Thyroid gland (tissue), 4 donors: ENCODE results near the gene TRIM29.

Experiments
- POLR2A ChIP-seq, 2 donors: fragments of 450-650 bp; IDR thresholded peaks; one replicate each; pipeline ENCODE4 v1.6.1; 2017; ENCODE audit warnings: antibody characterized with exemption in 2 of 2, mild to moderate bottlenecking in 2 of 2, moderate library complexity in 1 of 2
- TF ChIP-seq, protein P1 (sequence below), 6 experiments: fragments of 200-600 bp in 3 of 6; fragments of 450-650 bp in 3 of 6; sonication (generic) in 3 of 6; IDR thresholded peaks; one replicate each; pipeline ENCODE4 v1.5.1; 2016 to 2019; ENCODE audit warnings: antibody characterized with exemption in 6 of 6, mild to moderate bottlenecking in 2 of 6, inconsistent platforms in 1 of 6, moderate library complexity in 1 of 6

DNA sequence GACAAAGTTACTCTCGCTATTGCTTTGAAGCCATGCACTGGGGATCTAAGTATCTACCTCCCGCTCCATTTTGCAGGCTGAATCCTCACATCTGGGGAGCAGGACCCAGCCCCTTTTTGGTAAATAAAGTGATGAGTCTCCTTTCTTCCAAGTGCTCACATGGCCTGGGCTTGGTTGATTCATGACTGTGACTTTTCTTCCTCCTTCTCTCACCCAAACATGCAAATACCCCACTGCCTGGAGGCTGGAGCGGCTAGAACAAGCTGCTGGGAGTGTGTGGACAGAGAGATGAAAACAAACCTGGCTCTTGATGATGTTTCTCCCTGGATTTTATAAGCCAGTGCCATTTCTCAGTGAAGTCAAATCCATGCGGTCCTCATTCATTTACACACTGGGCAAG lies 72.7 kb downstream of the TRIM29 start:
- TF ChIP-seq, protein P1, sequence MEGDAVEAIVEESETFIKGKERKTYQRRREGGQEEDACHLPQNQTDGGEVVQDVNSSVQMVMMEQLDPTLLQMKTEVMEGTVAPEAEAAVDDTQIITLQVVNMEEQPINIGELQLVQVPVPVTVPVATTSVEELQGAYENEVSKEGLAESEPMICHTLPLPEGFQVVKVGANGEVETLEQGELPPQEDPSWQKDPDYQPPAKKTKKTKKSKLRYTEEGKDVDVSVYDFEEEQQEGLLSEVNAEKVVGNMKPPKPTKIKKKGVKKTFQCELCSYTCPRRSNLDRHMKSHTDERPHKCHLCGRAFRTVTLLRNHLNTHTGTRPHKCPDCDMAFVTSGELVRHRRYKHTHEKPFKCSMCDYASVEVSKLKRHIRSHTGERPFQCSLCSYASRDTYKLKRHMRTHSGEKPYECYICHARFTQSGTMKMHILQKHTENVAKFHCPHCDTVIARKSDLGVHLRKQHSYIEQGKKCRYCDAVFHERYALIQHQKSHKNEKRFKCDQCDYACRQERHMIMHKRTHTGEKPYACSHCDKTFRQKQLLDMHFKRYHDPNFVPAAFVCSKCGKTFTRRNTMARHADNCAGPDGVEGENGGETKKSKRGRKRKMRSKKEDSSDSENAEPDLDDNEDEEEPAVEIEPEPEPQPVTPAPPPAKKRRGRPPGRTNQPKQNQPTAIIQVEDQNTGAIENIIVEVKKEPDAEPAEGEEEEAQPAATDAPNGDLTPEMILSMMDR (IDR thresholded peaks at IDR 0.05) = no peak
- no peak for TF ChIP-seq POLR2A (IDR thresholded peaks at IDR 0.05)
